DMS53 treated with DMSO at 0.1 percent for 48 hours (cell line): Measurements from ENCODE around the gene DMRTB1.

Experiments used
- DNase-seq: peaks from one replicate; lab custom pipeline; 2025; ENCODE audit not compliant: unreplicated experiment; lab: John Stamatoyannopoulos, UW

The DMRTB1 gene

GRCh38 chr1:53459321-53460175, at the start of gene DMRTB1:
Gene DMRTB1 (plus strand): TSS chr1:53459399. CDS start chr1:53459454, 55 bp downstream.
- DNase-seq: no peak

- DNase-seq: no peak
Observed at GRCh38 chr1:53409695-53410094, 49.5 kb upstream of the DMRTB1 start.

GRCh38 chr1:53410100-53410541, 49.1 kb upstream of the DMRTB1 start:
- DNase-seq: no peak

GRCh38 chr1:53410701-53411100, 48.5 kb upstream of the DMRTB1 start:
- DNase-seq: no peak

GRCh38 chr1:53411541-53412152, 47.6 kb upstream of the DMRTB1 start:
- no peak for DNase-seq

GRCh38 chr1:53412285-53413174, 46.7 kb upstream of the DMRTB1 start:
- no peak for DNase-seq

GRCh38 chr1:53413175-53414001, 45.8 kb upstream of the DMRTB1 start:
- DNase-seq: no peak

- DNase-seq: no peak
Observed at GRCh38 chr1:53414632-53415031, 44.6 kb upstream of the DMRTB1 start.

GRCh38 chr1:53415432-53415831, 43.8 kb upstream of the DMRTB1 start:
- no peak for DNase-seq

- no peak for DNase-seq
Observed at GRCh38 chr1:53416269-53416813, 42.9 kb upstream of the DMRTB1 start.

GRCh38 chr1:53417074-53417511, 42.1 kb upstream of the DMRTB1 start:
- DNase-seq: no peak

- DNase-seq: no peak
Observed at GRCh38 chr1:53419034-53419433, 40.2 kb upstream of the DMRTB1 start.

- no peak for DNase-seq
Observed at GRCh38 chr1:53420341-53420740, 38.9 kb upstream of the DMRTB1 start.

GRCh38 chr1:53421208-53421607, 38.0 kb upstream of the DMRTB1 start:
- DNase-seq: no peak

GRCh38 chr1:53430261-53430660, 28.9 kb upstream of the DMRTB1 start:
- no peak for DNase-seq

- DNase-seq: no peak
Observed at GRCh38 chr1:53430779-53431178, 28.4 kb upstream of the DMRTB1 start.

- DNase-seq: no peak
Observed at GRCh38 chr1:53431244-53431643, 28.0 kb upstream of the DMRTB1 start.

GRCh38 chr1:53431805-53432565, 27.2 kb upstream of the DMRTB1 start:
- no peak for DNase-seq

- DNase-seq: no peak
Observed at GRCh38 chr1:53432611-53433010, 26.6 kb upstream of the DMRTB1 start.
